Stimulated activated CD4-positive, alpha-beta T cell treated with anti-CD3 and anti-CD28 coated beads, Interleukin-4, amount 100 ng/mL, for 48 hours (primary cell): Measurements from ENCODE around the gene TMEM40.
"Not testable (repeated sequence)": the region's sequence is repeated elsewhere in the genome, so short reads cannot be mapped to it uniquely, and the experiment has no call there.

ENCODE experiments used
- DNase-seq, 2 donors: peaks; one replicate each; pipeline ENCODE4 v3.0.0-alpha.2; 2020; ENCODE audit warnings: low read depth in 2 of 2

Gene TMEM40, protein sequence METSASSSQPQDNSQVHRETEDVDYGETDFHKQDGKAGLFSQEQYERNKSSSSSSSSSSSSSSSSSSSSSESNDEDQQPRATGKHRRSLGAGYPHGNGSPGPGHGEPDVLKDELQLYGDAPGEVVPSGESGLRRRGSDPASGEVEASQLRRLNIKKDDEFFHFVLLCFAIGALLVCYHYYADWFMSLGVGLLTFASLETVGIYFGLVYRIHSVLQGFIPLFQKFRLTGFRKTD

DNA sequence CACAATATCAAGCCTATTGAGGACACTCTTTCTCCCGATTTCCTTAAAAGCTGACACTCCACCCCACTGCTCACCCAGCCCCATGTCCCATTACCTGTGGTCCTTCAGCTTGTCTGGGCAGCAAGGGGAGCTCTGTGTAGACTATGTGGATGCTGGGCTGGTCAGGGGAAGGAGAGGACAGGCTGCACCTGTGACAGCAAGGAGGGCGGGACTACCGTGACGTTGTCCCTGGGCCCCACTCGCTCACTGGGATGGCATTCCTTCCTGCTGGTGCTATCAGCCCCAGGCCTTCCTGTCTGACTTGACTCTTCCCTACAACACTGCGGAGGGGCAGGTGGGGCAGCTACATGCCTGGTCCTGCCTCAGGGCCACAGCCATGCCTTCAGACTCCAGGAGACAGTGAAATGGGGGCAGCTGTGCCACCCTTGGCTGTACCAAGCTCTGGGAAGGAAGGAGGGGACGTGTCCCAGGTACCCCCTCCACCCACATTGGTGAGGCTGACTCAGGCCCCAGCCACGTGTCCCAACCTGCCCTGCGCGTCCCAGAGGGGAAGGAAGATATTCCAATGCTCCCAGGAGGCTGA lies at the start of gene TMEM40:
TSS of gene TMEM40 (minus strand) at position 163 of the 583 bp plus-strand sequence. CDS start 9,427 bp downstream, outside the sequence.
- DNase-seq: no peak

DNA sequence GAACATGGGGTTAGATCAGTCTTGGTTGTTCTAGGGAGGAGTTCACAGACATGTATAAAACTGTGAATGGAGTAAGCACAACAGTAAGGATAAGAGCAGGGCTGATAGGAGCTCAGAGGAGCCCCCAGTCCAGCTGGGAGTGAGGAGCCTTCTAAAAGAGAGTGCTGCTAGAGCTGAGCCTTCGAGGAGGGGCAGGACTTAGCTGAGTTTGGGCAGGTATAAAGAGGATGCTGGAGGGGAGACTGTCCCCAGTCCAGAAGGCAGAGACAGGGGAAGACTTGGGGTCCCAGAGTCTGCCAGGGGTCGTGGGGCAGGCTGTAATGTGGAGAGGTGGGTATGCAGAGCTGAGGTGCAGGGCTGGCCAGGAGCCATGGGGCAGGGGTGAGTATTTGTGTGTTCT lies 49.5 kb upstream of the TMEM40 start:
- no peak for DNase-seq

DNA sequence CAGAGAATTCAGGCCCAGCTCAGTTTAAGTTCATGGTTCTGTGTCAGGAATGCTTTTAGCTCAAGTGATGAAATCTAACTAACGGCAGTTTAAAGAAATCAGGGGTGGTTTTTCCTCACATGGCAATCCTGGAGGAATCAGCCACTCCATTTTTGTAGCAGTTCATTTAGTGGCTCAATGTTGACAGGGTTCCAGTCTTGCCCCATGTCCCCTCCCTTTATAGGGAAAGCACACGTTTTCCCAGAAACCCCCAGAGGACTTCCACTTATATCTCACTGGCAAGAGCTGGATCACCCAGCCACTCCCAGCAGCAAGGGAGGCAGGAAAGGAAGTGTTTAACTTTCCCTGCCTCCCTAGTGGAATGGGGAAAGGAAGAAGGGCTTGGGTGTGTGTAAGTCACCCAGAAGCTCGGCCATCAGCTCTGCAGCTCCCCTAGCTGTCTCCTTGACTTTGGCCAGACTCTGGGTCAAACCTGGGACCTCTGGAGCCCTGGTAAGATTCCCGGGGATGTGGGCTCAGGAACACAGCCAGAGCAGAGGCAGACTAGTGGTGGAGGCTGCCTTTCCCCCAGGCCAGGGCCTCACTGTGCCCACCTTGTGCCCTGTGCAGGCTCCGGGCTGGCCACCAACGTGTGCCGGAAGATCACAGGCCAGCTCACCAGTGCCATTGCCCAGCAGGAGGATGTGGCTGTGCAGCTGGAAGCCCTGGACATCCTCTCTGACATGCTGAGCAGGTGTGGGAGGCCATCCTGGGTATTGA lies 48.7 kb upstream of the TMEM40 start:
- no peak for DNase-seq

DNA sequence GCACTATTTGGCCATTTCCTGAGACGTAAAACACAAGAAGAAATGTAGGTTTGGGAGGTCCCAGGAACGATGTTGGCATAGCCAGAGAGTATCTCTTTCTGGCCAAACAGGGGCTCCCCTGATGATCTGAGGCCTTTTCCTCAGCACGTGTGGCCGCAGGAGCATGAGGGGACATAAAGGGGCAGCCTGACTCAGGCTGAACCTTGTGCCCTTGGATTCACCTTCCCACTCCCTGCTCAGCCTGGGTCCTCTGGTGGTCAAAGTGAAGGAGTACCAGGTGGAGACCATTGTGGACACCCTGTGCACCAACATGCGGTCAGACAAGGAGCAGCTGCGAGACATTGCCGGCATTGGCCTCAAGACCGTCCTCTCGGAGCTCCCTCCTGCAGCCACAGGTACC lies 48.0 kb upstream of the TMEM40 start:
- no peak for DNase-seq

DNA sequence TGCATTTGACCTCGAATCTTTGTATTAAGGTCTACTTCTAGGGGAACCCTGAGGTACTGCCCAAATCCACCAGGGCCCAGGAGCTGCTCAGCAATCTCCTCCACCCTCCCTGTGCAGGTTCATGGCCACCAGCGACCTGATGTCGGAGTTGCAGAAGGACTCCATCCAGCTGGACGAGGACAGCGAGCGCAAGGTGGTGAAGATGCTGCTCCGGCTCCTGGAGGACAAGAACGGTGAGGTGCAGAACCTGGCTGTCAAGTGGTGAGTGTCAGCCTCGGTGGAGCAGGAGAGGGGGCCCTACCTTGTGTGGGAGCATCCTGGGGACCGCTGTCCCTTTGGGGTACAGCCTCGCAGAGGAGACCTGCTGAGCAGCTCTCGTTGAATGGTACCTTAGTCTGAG lies 44.3 kb upstream of the TMEM40 start:
- DNase-seq: no peak

DNA sequence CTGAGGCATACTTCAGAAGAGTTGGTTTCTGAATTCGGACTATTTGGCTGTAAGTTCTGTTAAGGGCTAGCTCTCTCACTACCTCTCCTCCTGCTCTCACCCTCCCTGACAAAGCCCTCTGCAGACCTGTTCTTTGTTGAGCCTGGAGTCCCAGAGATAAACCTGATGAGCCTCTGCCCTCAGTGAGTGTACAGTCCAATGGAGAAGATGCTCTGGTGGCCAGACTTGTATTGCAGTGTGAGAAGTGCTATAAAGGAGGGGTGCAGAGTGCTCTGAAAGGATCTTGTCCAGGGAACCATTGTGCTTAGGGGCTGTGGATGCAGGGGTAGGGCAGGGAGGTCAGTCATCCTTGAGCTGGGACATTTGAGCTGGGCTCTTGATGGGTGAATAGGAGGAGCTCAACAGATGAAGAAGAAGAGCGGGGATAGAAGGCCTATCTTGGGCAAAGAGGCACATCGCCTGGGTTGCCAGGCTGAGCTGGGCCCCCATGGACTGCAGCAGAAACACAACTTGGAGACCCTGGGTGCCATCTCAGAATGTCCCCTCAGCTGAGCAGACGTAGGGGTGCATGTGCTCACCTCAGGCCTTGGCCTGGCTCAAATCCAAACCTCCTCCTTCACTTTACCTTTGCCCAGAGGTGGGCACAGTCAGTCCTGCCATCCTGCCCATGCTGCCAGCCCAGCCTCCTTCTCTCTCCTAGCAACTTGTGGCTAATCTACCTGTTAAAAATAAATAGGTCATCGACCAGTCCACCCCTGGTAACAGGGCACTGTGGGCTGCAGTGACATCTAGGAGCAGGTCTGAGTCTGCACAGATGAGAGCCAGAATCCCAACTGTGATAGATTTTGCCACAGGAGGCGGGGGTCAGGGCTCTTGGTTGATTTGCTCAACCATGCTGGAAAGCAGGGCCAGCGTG lies 40.7 kb upstream of the TMEM40 start:
- DNase-seq: no peak

DNA sequence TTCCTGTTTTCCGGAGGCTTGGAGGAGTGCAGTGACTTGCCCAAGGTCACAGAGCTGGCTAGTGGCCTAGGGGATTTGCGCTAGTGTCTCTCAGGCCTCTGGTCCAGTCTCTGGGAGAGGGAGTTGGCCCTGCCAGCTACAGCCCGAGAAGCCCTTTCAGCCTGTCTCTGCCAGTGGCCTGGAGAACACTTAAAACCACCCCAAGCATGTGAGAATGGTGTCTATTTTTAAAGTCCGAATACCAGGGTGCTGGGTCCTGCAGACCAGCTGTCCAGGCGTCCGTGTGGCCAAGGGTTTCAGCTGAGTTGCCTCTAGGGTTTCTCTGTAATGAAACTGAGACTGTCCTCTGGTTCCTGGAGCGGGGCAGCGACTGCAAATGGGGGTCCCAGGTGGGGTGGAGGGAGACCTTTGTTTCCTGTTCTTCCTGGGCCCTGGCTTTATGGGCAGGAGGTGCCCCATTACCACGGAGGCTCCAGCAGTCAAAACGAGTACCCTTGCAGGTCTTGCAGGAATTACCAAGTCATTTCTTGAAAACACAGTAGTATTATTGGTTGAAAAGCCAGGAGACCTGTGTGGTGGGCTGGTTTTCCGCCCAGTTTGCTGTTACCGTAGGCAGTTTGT lies 39.6 kb upstream of the TMEM40 start:
- no peak for DNase-seq

DNA sequence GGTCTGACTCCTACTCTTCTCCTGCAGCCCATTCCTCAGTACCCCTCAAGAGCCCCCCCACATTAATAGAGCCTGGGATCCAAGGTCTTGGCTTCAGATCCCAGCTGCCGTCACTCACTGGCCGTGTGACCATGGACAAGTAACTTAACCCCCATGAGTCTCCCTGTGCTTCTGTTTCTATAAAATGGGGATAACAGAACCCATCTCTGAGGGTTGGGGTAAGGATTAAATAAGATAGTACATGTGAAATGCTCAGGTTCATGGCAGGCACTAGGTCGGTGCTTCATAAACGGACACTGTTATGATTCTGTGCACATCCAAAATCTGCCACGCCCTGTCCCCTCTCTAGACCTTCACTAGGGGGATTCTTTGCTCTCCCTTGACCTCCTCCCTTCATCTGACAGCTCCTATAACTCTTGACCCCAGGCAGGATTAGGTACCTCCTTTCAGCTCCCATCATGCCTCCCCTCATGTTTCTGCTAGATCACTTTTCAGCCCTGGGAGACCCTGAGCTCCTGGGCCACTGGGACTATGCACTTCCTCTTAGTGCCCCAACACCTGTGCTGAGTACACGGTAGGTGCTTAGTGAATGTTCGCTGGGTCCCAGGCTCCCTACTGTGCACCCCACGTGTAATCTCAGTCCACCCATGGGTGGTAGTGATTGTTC lies 39.0 kb upstream of the TMEM40 start:
- no peak for DNase-seq

DNA sequence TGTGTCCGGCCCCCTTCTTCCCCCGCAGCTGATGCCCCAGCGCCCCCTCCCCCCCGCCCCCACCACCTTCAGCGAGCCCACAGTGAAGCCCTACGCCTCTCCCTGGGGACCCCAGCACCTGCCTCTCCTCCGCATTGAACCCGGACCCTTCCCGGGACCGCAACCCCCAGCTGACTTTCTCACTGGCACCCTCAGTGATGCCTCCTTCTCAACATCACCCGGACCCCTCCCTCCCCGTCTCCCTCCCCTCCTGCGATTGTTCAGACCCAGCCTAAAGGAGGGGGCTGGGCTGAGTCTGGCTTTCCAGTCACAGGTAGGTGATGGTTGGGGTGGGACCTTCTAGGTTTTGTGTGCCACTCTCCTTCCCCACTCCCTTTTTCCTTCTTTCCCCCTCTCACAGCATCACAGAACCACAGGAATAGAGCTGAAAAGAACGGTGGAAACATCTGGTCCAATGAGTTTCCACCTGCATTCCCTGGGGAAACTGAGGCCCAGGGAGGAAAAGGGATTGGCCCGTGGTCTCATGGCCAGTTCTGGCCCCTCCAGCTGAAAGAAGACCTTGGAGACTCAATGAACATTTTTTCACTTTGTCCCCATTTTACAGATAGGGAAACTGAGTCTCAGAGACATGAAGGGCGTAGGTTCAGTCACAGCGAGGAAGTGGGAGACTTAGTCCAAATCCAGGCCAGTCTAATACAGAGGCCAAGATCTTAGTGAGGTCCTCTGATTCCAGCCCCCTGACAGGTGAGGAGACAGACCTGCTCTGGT lies 38.2 kb upstream of the TMEM40 start:
- DNase-seq: no peak

DNA sequence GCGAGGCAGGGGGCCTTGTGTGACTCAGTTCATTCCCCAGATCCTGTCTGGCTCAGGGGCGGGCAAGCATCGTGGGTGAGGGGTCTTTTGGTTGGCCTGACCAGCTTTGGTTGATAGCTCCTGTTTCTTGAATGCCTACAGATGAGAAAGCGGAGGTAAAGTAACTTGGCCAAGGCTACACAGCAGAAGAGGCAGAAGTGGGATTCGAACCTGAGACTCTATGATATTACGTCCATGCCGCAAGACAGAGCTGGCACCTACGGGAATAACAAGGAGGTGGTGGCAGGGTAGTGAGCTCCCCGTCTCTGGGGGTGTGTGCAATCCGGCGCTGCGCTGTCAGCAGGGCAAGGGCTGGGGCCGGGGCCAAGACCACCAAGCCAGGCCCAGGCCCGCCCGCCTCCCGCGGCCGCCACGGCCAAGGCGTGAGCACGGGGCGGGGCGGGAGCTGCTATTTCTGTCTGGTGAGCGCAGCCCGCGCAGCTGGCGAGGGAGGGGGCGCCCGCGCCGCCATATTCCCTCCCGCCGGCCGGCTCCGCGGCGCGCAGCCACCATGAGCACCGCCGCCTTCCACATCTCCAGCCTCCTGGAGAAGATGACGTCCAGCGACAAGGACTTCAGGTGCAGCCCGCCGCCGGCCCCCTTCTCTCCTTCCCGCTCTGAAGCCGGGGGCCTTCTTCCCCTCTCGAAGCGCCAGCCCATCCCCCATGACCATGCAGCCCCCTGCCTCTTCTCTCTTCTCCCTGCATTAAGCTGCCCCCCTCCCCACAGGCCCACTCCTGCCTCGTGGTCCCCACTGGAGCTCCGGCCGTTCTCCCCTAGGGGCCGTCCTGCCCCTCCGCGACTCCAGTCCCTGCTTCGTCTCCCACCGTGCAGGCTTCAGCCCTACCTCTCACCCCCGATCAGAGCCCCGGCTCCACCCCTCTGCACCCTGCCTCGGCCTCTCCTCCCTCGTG lies 37.4 kb upstream of the TMEM40 start, which contains the start of gene CAND2:
TSS of gene CAND2 (plus strand) at position 510 of the 953 bp plus-strand sequence. CDS start at position 551, 41 bp downstream.
- DNase-seq: peak in 1 of 2 donors; percentile 31

DNA sequence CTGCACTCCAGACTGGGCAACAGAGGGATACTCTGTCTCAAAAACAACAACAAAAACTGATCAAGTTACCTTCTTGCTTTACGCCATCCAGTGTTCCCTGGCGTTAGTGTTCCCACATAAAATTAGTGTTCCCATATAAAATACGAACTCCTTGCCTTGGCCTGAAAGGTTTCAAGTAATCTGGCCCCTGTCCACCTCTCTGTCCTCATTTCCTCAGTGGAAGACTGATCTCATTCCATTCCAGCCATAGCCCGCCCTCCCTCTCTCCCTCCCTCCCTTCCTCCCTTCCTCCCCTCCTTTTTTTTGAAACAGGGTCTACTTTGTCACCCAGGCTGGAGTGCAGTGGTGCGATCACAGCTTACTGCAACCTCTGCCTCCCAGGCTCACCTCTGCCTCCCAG lies 34.6 kb upstream of the TMEM40 start:
- no peak for DNase-seq

DNA sequence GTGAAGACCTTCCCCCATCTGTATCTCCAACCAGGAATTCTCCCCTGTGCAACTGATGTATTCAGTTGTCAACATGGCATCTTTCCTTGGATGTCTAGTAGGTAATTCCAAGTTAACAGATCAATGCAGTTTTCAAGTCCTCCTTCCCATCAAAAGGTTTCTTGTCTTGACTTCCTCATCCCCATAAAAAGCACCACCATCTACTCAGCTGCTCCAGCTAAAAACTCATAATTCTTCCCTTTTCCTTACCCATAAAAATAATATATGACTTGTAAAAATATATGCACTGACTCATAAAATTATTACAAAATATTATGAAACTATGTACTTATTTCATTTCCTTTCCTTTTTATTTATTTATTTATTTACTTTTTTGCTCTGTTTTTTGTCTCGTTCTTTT lies 32.4 kb upstream of the TMEM40 start:
- no peak for DNase-seq

DNA sequence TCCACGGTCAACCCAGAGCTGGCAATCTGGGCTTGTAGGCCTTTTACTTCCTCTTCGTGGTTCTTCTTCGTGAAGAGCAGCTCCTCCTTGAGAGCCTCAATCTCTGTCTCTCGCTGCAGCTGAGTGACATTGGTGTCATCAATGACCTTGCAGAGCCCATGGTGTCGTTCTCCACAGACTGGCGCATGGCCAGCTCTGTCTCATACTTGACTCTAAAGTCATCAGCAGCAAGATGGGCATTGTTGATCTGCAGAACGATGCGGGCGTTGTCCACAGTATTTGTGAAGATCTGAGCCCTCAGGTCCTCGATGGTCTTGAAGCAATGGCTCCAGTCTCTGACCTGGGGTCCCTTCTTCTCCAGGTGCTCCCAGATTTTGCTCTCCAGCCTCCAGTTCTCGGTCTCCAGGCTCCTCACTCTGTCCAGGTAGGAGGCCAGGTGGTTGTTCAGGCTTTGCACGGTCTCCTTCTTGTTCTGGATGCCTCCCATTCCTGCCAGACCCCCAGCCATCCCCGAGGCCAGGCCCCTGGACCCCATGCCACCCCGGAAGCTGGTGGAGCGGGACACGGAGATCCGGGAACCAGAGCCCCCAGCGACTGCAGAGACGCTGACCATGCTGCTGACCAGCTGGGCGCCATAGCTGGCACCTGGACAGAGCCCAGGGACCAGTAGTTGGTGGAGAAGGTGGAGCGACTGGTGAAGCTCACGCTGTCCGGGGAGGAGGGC lies 29.1 kb upstream of the TMEM40 start:
- not testable (repeated sequence) for DNase-seq

DNA sequence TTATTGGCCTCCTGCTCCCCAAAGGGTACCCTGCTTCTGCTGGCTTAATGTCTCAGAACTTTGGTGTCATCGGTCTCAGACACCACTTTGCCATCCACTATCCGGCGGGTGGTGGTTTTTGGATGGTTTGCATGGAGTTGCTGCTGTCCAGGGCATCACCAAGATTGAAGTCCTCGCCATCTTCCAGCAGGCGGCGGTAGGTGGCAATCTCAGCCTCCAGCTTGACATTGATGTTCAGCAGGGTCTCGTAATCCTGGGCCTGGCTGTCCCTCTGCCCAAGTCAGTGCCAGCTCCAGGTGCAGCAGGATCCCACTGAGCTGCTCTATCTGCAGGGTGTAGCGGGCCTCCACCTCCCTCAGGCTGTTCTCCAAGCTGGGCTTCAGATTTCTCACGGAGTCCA lies 28.3 kb upstream of the TMEM40 start:
- DNase-seq: peak; percentile 41 to 54

DNA sequence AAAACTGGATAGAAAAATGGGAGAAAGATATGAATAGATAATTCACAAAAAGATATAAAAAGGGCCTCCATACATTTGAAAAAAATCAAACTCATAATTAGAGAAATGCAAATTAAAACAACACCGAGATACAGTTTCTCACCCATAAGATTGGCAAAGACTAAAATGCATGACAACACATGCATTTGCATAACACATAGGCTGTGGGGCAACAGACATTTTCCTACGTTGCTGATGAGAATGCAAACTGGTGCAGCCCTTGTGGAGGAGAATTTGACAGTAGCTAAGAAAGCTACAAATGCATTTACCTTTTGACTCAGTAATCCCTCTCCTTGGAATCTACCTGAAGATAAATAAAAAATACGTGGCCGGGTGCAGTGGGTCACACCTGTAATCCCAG lies 26.0 kb upstream of the TMEM40 start:
- no peak for DNase-seq

DNA sequence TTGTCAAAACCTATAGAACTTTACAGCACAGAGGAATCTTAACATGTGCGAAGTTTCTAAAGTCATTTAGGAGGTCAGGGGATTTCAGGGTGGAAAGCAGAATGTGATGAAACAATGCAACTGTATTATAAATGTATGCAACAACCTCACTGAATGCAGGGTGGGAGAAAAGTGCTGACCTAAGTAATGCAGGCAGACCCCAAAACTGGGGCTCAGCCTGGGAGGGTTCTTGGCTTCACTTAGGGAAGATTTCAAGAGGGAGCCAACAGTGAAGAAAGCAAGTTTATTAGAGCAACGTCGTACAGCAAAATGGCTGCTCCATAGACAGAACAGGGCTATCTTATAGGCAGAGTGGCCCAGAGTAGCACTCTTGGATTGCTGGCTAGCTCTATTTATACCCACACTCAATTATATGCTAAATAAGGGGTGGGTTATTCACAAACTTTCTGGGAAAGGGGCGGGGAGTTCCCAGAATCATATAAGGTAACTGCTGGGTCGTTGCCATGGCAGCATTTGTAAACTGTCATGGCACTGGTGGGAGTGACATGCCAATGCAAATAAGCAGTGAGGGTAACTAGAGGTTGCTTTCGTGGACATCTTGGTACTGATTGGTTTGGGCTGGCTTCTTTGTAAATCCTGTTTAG lies 23.2 kb upstream of the TMEM40 start:
- DNase-seq: no peak

DNA sequence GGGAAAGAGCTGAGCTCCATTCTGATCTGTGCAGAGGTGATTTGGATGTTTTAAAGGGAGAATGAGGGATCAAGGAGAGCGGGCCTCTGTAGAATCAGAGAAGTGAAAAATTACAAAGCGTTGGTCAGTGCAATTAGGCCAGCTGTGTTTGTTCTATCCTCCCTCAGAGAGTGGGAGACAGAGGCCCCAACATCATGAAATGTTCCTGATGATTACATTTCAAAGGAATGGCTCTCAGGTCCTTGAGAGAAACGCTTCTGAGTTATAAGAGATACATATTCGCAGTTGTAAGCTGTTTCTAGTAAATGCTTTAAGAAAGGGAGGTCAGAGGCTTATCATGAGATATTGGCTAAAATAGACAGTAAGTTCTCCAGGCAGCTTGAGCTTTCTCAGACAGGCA lies 21.7 kb upstream of the TMEM40 start:
- no peak for DNase-seq

DNA sequence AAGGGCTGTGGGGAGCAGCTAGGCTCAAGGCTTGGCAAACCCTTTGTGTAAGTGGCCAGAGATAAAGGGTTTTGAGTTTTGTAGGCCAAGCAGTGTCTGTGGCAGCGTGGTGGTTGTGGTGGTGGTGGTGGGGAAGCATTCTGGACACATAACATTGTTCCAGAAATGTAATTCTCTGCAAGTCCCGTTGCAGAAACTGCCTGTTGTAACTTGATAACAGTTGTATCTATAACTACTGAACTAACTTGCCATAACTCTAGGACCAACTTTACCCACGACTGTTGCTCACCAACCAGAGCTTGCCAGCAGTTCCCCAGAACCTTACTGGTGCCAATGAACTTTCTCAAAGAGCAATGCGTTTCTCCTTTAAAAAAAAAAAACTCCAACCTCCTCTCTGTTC lies 18.1 kb upstream of the TMEM40 start:
- no peak for DNase-seq
